Upper lobe of right lung (tissue), 1 donor: Measurements from ENCODE around the gene KIFC1. TPM values are rescaled to one million over a fixed set of nuclear protein-coding genes. Genes with fewer than 3 reads are reported as not detected.

Source experiments
- ATAC-seq: fragments of 200-7000 bp; cut with Tn5 transposase; one replicate; pipeline ENCODE4 v1.9.1; 2020; ENCODE audit warnings: mild to moderate bottlenecking, moderate library complexity
- DNase-seq: peaks from one replicate; pipeline ENCODE4 v3.0.0-alpha.2; 2020
- H3K27ac ChIP-seq: fragments of 200-600 bp; one replicate; pipeline ENCODE4 v1.8.0; 2022
- H3K27me3 ChIP-seq: fragments of 200-600 bp; one replicate; pipeline ENCODE4 v1.8.0; 2022; ENCODE audit warnings: mild to moderate bottlenecking
- H3K36me3 ChIP-seq: fragments of 200-600 bp; one replicate; pipeline ENCODE4 v1.8.0; 2022
- H3K4me1 ChIP-seq: fragments of 200-600 bp; one replicate; pipeline ENCODE4 v1.8.0; 2022
- H3K4me3 ChIP-seq: fragments of 200-600 bp; one replicate; pipeline ENCODE4 v1.8.0; 2022; ENCODE audit warnings: mild to moderate bottlenecking
- H3K9me3 ChIP-seq: fragments of 200-600 bp; one replicate; pipeline ENCODE4 v1.8.0; 2022
- intact Hi-C: fragments of 100-400 bp; cut with DNase I; formaldehyde crosslinking; loops from one replicate; pipeline ENCODE4 v1.11.0; 2022
- total RNA-seq: library from RNA; stranded (reverse); fragmentation: NEBNext Ultra II Directional; extraction: Animal tissue kit (Norgen Biotek cat#: 25700); gene quantifications from one replicate; pipeline ENCODE4 v1.2.1, GENCODE V29; 2021
- TF ChIP-seq, protein P1 (sequence below): fragments of 200-600 bp; IDR thresholded peaks from one replicate; pipeline ENCODE4 v1.8.0; 2022; ENCODE audit warnings: antibody characterized with exemption
- donor health status: DM: no; HTN: yes; CAD: no; lungs with severe emphysema.

KIFC1 gene
- total RNA-seq, 1 donor from 2014 or later, result 2.3 TPM

DNA sequence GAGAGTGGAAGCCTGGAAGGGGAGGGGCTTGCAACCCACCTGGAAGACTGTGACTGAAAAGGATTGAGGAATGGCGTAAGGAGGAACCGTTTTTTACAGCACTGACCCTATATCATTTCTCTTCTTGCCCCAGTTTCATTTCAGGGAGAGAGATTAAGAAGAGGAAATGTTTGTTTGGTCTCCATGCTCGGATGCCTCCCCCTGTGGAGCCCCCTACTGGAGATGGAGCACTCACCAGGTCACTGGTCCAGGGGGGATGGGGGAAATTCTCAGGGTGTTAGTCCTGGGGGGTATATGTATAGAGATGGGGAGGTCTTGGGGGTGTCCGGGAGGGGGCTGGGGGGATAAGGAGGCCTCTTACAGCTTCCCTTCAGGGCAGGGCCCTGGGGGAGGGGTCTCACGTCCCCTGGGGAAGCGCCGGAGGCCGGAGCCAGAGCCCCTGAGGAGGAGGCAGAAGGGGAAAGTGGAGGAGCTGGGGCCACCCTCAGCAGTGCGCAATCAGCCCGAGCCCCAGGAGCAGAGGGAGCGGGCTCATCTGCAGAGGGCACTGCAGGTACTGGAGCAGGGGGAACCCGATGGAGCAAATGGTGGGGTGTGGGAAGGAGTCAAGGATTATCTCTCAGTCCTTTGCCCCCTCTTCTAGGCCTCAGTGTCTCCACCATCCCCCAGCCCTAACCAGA is 23.1 kb downstream of the KIFC1 start:
- Histone ChIP-seq H3K9me3 (no peaks in the 10 kb centered on the region), H3K4me3 (no peak overlapping the region), H3K36me3 (peaks cover 44% of the 10 kb centered on the region), H3K4me1 (peaks cover 53% of the 10 kb centered on the region), H3K27ac (no peak overlapping the region), H3K27me3 (no peaks in the 10 kb centered on the region)
- TF ChIP-seq, protein P1, sequence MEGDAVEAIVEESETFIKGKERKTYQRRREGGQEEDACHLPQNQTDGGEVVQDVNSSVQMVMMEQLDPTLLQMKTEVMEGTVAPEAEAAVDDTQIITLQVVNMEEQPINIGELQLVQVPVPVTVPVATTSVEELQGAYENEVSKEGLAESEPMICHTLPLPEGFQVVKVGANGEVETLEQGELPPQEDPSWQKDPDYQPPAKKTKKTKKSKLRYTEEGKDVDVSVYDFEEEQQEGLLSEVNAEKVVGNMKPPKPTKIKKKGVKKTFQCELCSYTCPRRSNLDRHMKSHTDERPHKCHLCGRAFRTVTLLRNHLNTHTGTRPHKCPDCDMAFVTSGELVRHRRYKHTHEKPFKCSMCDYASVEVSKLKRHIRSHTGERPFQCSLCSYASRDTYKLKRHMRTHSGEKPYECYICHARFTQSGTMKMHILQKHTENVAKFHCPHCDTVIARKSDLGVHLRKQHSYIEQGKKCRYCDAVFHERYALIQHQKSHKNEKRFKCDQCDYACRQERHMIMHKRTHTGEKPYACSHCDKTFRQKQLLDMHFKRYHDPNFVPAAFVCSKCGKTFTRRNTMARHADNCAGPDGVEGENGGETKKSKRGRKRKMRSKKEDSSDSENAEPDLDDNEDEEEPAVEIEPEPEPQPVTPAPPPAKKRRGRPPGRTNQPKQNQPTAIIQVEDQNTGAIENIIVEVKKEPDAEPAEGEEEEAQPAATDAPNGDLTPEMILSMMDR, result peak; percentile 13
- DNase-seq, result no peak
- intact Hi-C loops, result no loop called here
- ATAC-seq, result no peak

DNA sequence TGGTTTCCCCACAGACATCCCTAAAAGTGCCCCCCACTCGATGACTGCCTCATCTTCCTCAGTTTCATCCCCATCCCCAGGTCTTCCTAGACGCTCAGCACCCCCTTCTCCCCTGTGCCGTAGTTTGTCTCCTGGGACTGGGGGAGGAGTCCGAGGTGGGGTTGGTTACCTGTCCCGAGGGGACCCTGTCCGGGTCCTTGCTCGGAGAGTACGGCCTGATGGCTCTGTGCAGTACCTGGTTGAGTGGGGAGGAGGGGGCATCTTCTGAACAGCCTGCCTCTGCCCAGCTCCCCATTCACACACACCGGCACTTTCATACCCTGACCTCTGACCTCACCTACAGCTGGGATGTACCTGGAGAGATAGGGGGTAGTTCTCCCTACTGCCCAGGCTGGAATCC is 24.2 kb downstream of the KIFC1 start:
- H3K4me3 ChIP-seq, result no peak overlapping the region
- peaks cover 53% of the 10 kb centered on the region for H3K4me1 ChIP-seq
- DNase-seq (no peak), ATAC-seq (no peak)
- H3K36me3 ChIP-seq, result peaks cover 44% of the 10 kb centered on the region
- H3K27me3 ChIP-seq, result no peaks in the 10 kb centered on the region
- no peaks in the 10 kb centered on the region for H3K9me3 ChIP-seq
- no peak overlapping the region for H3K27ac ChIP-seq
- TF ChIP-seq, protein P1, result no peak
- intact Hi-C loops, result no loop called here

DNA sequence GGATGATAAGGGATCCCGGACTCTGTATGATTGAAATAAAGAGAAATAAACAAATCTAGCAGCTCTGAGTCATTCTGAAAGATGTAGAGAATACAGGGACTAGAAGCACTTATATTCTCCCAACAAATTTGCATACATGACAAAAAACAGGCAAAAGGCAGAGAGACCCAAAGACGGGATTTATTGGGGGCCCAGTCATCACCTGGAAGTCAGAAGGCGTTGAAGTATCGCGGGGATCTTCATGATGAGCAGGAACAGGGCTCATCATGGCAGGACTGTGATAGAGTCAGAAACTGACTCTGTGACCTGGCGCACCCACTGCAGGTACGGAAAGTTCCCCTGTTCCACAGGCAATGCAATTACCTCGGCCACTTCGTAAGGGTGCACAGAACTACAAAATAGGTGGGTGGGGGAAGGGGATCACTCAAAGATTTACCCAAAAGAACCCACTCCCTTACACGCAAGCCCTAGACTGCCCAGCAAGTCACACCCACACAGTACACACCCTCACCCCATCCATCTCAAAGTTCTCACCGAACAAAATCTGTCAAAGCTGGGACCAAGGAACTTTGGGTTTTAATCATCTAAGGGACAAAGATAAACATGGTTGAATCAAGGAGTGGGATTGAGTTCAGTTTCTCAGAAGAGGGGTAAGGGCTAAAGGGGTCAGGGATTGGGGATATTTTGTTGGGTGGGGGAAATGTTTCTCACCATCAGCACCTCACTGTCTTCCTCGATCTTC is 24.9 kb downstream of the KIFC1 start:
- H3K9me3 ChIP-seq, result no peaks in the 10 kb centered on the region
- peak overlapping the region; percentile 74 for H3K4me3 ChIP-seq
- H3K27me3 ChIP-seq, result no peaks in the 10 kb centered on the region
- peaks cover 44% of the 10 kb centered on the region for H3K36me3 ChIP-seq
- intact Hi-C loops, result no loop called here
- TF ChIP-seq, protein P1, result no peak
- H3K27ac ChIP-seq, result peak overlapping the region; percentile 77
- H3K4me1 ChIP-seq, result peaks cover 52% of the 10 kb centered on the region
- DNase-seq (no peak), ATAC-seq (no peak)

DNA sequence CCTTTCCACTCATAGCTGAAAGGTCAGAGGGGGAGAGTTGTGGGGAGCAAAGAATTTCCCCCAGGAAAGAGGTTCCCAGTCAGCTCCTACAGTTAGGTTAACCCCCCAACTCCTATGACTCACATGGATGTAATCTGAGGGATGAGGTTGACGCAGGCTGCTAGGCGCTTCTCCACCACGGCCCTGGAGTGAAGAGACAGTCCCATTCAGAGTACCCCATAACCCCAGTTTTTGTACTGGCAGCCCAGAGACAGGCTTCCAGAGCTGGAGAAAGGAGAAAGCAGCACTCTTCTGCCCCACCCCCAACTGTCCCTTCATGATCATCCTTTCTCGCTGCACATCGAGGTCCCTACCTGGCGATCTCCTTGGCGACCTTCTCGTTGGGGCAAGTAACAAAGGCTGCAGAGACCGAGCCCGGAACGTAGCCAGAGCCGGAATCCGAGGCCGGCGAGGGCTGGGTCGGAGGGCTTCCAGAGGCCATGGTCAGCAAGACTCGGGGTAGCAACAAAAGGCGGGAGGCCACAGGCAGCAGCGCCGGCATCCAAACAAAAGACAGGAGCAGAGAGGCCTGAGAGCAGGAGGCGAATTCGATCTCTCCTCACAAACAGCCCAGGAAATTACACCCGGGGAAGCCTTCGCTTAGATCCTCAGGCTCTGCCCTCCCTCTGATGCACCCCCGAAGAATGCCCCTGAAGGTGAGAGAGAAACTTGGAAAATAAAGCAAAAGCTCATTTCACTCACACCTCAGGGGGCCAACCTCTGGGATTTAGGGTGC is 25.7 kb downstream of the KIFC1 start:
- H3K27me3 ChIP-seq, result no peaks in the 10 kb centered on the region
- peak overlapping the region; percentile 74 for H3K4me3 ChIP-seq
- peak overlapping the region; percentile 77 for H3K27ac ChIP-seq
- intact Hi-C loops, result no loop called here
- ATAC-seq, result no peak
- TF ChIP-seq, protein P1, result no peak
- H3K9me3 ChIP-seq, result no peaks in the 10 kb centered on the region
- peaks cover 45% of the 10 kb centered on the region for H3K4me1 ChIP-seq
- no peak for DNase-seq
- peaks cover 43% of the 10 kb centered on the region for H3K36me3 ChIP-seq

DNA sequence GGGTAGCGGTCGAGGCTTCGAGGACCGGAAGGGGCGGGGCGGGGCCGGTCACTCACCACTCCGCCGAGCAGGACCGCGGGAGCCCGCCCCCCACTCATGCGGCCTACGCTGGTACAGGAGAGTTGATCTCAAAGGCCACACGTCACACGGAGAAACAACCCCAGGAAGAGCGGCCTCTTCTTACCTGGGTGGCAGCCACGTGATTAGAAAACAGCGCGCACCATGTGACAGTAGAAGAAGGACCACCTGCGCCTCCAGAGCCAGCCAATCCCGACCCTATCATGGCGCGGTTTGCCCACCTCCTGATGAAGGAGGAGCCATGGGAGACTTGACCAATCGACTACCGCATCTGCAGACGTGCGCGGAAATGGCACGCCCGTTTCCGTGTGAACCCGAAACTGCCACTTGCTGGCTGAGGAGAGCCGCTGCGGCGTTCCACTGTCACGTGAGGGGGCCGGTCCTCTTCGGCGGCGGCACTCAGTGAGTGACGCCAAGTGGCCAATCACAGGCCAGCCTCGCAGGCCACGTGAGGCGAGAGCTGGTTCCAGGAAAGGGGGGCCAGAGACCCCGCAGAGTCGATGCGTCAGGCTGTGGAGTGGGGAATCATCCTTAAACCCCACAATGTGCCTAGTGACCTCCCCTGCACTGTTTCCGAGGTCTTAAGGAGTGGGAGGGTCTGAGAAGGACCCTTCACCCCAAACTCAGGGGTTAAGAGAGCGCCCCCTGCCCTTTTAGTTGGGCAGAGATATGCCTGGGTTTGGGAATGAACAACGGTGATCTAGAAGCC is 26.5 kb downstream of the KIFC1 start, which contains the start of gene CUTA:
Gene CUTA (minus strand): TSS at position 205 of the 787 bp plus-strand sequence. CDS start 107 bp downstream, at position 98.
- H3K27ac ChIP-seq, result peak within 1 kb of the TSS; percentile 93
- DNase-seq, result peak; percentile 99
- no peaks in the 10 kb centered on the region for H3K9me3 ChIP-seq
- ATAC-seq, result peak; percentile 96
- no peaks in the 10 kb centered on the region for H3K27me3 ChIP-seq
- H3K36me3 ChIP-seq, result peaks cover 36% of the 10 kb centered on the region
- intact Hi-C loops, result no loop called here
- TF ChIP-seq, protein P1, result peak; percentile 38
- peak within 1 kb of the TSS; percentile 74 for H3K4me3 ChIP-seq
- H3K4me1 ChIP-seq, result peaks cover 37% of the 10 kb centered on the region
